T47D (cell line): Measurements from ENCODE around the gene GALR1.

ENCODE experiments used
- DNase-seq, 2 experiments: peaks; one replicate each; pipeline versions ENCODE4 v3.0.0 to v3.0.0-alpha.2; 2011 to 2012; ENCODE audit warnings: low read depth in 1 of 2, low spot score in 1 of 2
- JUND ChIP-seq: IDR thresholded peaks from 2 replicates; pipeline ENCODE4 v1.6.1; 2012; ENCODE audit warnings: low read depth
- in situ Hi-C: cut with HindIII; loops from 2 replicates; pipeline ENCODE4 v1.10.0; 2016; ENCODE audit warnings: low sequenced_read_pairs, low pct_unique_long_range_greater_than_20kb

Gene GALR1, protein sequence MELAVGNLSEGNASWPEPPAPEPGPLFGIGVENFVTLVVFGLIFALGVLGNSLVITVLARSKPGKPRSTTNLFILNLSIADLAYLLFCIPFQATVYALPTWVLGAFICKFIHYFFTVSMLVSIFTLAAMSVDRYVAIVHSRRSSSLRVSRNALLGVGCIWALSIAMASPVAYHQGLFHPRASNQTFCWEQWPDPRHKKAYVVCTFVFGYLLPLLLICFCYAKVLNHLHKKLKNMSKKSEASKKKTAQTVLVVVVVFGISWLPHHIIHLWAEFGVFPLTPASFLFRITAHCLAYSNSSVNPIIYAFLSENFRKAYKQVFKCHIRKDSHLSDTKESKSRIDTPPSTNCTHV

DNA sequence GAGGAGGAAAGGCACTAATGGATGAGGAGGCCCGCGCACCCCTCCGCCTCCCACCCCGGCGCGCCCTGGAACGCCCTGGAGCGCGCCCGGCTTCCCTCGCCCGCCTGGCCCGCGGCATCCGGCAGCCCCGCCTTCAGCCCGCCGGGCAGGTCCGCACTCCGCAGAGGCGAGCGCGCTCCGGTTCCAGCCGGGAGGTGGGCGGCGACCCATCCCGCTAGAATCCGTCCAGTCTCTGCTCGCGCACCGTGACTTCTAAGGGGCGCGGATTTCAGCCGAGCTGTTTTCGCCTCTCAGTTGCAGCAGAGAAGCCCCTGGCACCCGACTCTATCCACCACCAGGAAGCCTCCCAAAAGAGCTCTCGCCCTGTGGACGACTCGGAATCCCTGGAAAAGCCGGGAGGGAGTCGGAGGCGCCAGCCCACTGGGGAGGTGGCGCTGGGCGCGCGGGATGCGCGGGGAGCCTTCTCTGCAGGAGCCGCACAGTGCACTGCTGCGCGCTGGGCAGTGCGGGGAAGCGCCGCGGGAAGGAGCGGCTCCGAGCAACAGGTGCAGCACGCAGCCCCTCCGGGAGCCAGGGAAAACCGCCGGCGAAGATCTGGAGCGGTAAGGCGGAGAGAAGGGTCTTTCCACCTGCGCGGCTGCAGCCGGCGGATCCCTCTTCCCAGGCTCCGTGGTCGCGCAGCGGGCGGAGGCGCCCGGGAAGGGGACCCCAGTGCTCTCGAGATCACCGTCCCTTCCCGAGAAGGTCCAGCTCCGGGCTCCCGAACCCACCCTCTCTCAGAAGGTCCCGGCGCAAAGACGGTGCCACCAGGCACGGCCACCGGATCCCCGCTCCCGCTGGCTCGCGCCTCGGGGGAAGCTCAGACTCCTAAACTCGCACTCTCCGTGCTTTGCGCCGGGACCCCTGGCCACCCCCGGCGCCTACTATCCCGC, at the start of gene GALR1:
Gene GALR1 (plus strand): TSS at position 280 of the 932 bp plus-strand sequence. CDS start 701 bp downstream, outside the sequence.
- in situ Hi-C loops: no loop called here
- DNase-seq: no peak
- TF ChIP-seq JUND: no peak

DNA sequence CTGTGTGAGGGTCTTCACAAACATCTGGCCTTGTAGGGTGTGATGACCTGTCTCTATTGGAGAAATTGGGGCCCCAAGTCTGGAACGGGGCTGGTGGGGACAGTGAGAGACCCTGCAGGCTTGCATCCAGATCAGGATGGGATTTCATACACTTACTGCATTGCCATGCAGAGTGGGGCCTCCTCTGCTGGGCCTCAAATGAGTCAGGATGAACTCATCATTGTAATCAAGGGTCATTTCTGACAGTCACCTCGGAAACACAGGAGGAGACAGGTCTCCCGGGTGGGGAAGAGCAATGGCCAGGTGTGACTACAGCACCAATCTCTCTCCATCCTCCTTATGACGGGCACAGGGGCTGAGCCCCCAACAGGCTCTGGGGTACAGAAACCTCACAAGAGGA, 48.1 kb upstream of the GALR1 start:
- in situ Hi-C loops: no loop called here
- TF ChIP-seq JUND: no peak
- no peak for DNase-seq

DNA sequence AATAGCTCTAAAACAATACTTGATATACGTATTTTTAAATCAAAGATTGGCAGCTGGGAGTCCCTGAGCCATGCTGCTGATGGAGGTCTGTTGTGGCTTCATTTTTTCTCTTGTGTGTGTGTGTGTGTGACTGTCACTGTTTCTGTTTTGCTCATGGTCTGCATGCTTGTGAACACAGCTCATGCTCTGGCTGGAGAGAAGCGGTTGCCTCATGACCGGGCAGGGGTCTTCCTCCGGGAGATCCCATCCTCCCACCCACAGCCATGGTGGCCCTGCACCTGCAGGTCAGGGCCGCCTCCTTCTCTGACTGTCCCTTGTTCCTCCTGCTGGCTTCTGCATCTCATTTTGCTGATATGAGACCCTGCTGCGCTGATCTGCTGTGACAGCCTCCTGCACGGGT, 47.3 kb upstream of the GALR1 start:
- in situ Hi-C loops: no loop called here
- no peak for TF ChIP-seq JUND
- DNase-seq: no peak

DNA sequence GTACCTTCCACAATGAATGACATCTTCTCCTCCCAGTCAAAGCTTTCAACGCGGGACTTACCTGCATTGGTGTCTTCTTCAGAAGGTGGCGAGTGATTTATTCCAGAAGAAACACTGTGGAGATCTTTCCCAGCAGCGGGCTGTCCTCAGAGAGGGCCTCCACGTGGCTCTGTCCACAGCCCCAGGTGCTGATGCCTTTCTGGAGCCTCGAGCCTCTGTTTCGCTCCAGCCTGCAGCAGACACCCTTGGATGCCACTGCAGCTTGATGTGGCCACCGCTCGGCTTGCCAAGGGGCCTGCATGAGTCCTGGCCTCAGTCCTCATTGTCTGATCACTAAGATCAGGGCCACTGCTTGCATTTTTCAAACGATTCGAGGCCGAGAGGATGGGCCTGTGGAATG, 46.6 kb upstream of the GALR1 start:
- in situ Hi-C loops: no loop called here
- peak; percentile 16 to 21 for DNase-seq
- no peak for TF ChIP-seq JUND

DNA sequence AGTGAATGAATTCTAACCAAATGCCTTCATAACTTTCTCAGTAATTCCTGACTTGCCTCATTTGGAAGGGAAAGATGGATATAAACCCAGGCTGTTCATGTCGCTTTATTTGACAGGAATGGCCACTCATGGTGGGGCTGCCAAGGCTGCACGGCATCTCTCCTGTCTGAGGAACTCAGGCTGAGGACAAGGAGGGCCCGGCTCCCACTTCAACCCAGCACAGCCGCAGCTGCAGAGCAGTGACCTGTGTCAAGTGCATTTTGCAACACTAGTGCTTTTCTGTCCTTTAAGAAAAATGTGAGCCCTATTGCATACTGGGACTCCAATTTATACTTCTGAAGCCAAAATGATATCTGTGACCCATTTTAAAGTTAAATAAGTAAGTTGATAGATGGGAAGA, 45.8 kb upstream of the GALR1 start:
- in situ Hi-C loops: no loop called here
- no peak for TF ChIP-seq JUND
- no peak for DNase-seq

DNA sequence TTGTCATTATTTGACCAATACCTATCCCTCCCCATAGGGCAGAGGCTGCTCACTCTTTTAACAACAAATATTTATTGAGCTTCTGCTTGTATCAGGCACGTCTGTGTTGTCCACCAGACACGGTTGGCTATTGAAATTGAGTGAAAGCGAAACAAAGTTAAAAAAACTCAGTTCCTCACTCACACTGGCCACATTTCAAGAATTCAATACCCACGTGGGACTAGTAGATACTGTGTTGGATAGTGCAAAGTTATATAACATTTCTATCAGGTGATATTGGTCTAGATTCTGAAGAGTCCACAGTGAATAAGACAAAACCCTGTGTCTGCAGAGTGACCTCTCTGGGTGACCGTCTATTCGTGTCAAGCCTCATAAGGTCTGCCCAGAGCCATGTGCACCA, 43.9 kb upstream of the GALR1 start:
- DNase-seq: no peak
- in situ Hi-C loops: no loop called here
- no peak for TF ChIP-seq JUND

DNA sequence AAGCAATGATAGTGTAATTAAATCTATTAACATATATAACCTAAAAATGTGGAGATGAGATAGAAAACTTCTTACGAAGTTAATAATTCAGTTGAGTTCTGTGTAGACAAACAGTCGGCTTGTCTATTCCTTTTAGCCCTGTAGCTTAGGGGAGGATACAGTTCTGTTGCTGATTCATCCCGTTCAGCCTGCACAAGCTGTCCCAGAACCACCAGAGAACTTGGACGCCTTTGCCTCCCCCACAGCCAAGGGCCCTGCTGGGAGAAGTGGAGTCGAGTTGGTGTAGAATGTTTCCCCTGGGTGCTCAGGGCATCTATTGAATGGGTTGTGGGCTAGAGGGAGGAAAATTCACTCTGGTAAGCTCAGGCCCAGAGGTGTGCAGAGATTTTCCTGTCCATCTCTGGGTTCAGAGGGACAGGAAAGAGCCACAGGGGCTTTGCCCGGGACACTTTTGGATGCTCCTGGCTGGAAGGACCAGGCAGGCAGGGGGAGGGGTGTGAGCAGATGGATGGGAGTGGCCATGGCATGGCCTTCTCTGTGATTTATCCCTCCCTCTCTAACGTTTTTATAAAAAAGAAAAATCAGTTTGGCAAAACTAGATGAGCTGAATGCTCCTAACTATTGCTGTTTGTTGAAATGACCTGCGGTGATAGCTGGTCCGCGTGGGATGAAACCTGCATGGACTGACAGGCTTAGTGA, 42.8 kb upstream of the GALR1 start:
- no peak for DNase-seq
- in situ Hi-C loops: no loop called here
- TF ChIP-seq JUND: no peak

DNA sequence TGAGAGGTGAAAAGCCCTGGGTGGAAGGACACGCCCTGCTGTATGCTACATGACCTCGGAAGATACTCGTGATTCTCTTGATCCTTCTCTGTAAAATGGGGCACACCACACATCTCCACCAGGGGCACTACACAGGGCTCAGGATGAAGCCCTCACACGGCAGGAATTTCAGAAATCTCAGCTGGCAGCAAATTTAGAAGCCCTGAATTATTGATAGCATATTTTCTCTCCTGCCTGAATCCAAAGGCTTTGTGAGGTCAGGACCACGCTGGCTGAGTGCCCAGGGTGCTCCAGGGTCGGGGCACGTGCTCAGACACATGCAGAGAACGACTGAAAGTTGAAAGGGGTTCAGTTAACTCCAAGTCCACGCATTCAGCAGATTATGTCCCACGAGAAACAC, 42.1 kb upstream of the GALR1 start:
- no peak for TF ChIP-seq JUND
- peak in 1 of 2 experiments; percentile 16 for DNase-seq
- in situ Hi-C loops: no loop called here

DNA sequence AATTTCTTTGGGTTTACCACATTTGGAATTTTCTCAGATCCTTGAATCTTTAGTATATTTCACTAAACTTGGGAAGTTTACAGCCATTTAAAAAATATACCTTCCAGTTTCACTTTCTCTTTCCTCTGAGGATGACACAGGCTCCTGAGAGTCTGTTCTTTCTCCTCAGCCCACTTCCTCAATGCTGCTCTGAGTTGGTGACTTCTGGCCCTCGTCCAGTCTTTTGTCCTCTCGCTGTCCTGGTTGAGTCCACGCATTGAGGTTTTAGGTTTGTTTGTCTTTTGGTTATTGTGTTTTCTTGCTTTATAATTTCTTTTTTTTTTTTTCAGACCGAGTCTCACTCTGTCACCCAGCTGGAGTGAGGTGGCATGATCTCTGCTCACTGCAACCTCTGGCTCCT, 40.7 kb upstream of the GALR1 start:
- peak in 1 of 2 experiments; percentile 2 for DNase-seq
- no peak for TF ChIP-seq JUND
- in situ Hi-C loops: no loop called here

DNA sequence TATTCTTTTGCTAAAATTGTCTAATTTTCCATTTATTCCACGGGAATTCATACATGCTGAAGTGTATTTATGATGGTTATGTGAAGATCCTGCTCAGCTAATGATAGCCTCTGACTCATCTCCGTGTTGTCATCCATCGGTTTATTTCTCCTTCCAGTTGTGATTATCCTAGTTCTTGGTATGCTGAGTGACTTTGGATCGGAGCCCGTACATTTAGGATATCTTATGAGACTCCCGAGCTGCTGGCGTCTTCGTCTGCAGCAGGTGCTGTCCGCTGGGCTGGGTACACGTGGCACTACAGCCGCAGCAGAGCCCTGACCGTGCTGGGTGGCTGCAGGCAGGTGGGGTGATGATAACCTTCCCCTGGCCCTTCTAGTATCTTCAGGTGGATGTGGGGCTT, 40.1 kb upstream of the GALR1 start:
- DNase-seq: no peak
- in situ Hi-C loops: no loop called here
- TF ChIP-seq JUND: no peak

DNA sequence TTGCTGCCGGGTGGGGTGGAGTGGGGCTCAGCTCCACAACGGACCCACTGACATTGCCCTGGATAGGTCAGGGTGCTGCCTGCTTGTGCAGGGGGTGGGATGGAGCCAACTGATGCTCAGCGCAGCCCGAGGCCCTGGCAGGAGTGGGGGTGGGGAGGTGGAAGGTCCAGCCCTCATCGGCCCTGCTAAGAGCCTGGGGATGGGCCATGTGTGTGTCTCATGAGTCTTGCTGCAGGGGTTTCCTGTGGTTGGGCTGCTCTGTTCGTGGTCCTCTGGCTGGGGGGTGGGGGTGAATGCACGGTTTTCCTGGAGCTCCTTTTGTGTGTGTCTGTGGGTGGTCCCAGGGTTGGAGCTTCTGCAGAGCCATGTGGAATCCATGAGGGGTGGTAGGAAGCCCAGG, 39.4 kb upstream of the GALR1 start:
- TF ChIP-seq JUND: no peak
- no peak for DNase-seq
- in situ Hi-C loops: no loop called here

DNA sequence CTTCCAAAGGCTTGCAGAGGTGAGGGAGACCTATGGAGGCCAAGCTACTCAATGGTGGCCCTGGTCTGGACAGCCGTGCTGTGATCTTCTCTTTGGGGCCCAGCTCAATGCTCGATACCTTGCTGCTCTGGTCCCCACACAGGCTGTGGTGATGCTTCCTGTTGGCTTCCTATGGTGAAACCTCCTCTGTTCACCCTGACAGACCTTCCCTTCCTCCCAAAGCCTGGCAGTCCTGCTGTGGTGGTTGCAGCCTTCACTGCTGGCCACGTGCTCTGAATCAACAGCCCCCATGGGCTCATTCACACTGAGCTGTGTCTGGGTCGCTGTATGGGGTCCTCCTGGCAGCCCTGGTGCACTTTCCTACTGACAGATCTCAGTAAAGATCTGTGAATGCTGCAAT, 31.0 kb upstream of the GALR1 start:
- TF ChIP-seq JUND: no peak
- in situ Hi-C loops: no loop called here
- no peak for DNase-seq
